MCF 10A (cell line): ENCODE measurements around the gene POMT2. TPM values are rescaled to one million over a fixed set of nuclear protein-coding genes. Genes with fewer than 3 reads are reported as not detected.

ENCODE experiments used
- BruUV-seq: library from RNA; stranded (reverse); fragments of 400-500 nt; replicated peaks from 2 replicates; lab custom pipeline; 2021; lab: Mats Ljungman, UMichigan
- CTCF ChIA-PET: fragments of 300-600 bp; sonication (Branson Sonifier 250); formaldehyde crosslinking; extraction: SDS; loops from one replicate; lab custom pipeline; 2021; ENCODE audit warnings: antibody characterized with exemption, inconsistent platforms; lab: Yijun Ruan, JAX
- POLR2A ChIA-PET: fragments of 300-600, 350-650 bp; sonication (Branson Sonifier 250); formaldehyde crosslinking; extraction: SDS; loops from one replicate; lab custom pipeline; 2020; ENCODE audit warnings: antibody characterized with exemption, inconsistent platforms; lab: Yijun Ruan, JAX
- DNase-seq: peaks from one replicate; pipeline ENCODE4 v3.0.0-alpha.2; 2018; ENCODE audit not compliant: unreplicated experiment
- H3K27ac Mint-ChIP-seq: one replicate; pipeline ENCODE4 v1.8.0; 2022; ENCODE audit warnings: mild to moderate bottlenecking, low read depth, mixed read lengths; ENCODE audit not compliant: unreplicated experiment
- H3K27me3 Mint-ChIP-seq: one replicate; pipeline ENCODE4 v1.8.0; 2022; ENCODE audit warnings: mixed read lengths; ENCODE audit not compliant: insufficient read depth, unreplicated experiment
- H3K36me3 Mint-ChIP-seq: one replicate; pipeline ENCODE4 v1.8.0; 2022; ENCODE audit warnings: mild to moderate bottlenecking, moderate library complexity, mixed read lengths; ENCODE audit not compliant: insufficient read depth, unreplicated experiment
- H3K4me1 Mint-ChIP-seq: one replicate; pipeline ENCODE4 v1.8.0; 2022; ENCODE audit warnings: mixed read lengths; ENCODE audit not compliant: insufficient read depth, unreplicated experiment
- H3K4me3 Mint-ChIP-seq: one replicate; pipeline ENCODE4 v1.8.0; 2022; ENCODE audit warnings: mild to moderate bottlenecking, moderate library complexity, mixed read lengths; ENCODE audit not compliant: unreplicated experiment
- H3K9me3 Mint-ChIP-seq: one replicate; pipeline ENCODE4 v1.8.0; 2022; ENCODE audit warnings: mixed read lengths; ENCODE audit not compliant: unreplicated experiment
- CTCF ChIP-seq: fragments of 200-600 bp; IDR thresholded peaks from one replicate; pipeline ENCODE4 v1.8.0; 2022; ENCODE audit warnings: antibody characterized with exemption, mild to moderate bottlenecking; ENCODE audit not compliant: unreplicated experiment
- intact Hi-C: fragments of 100-400 bp; cut with micrococcal nuclease; formaldehyde crosslinking; loops from 2 replicates; pipeline ENCODE4 v1.14.1; 2022
- total RNA-seq: library from RNA; stranded (reverse); gene quantifications from 2 replicates; pipeline ENCODE4 v1.2.3, GENCODE V29; 2022

The POMT2 gene
- total RNA-seq, 1 experiment from 2014 or later, result 32.1 TPM

DNA sequence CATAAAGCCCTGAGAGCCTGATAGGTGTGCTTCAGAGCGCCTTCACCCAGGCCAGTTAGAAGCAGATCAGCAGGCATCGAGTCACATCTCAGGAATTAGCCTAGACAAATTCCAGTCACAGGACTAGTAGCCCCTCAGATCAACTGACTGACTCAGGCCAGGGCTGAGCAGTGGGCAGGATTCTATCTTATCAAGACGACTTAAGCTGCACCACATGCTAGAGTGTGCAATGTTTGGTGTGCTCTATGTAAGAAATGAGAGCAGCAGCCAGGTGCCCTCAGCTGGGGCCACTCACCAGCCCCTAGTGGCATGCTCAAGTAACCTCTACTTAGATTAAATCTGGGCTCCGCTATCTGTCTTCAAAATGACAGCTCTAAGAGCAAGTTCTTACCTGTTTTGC lies 30.0 kb downstream of the POMT2 start:
- BruUV-seq, result no TSS peak
- POLR2A ChIA-PET, result interaction anchor here (1.1 kb wide), 1 partner anchor 12 kb away, joined by 4 read pairs; no protein-coding TSS in a partner anchor
- DNase-seq, result no peak
- intact Hi-C loops, result no loop called here
- no peak overlapping the region for H3K27ac Mint-ChIP-seq
- H3K27me3 Mint-ChIP-seq, result no peaks in the 10 kb centered on the region
- H3K36me3 Mint-ChIP-seq, result peaks cover 36% of the 10 kb centered on the region
- H3K4me1 Mint-ChIP-seq, result no peaks in the 10 kb centered on the region
- TF ChIP-seq CTCF, result no peak
- no peak overlapping the region for H3K4me3 Mint-ChIP-seq
- no peaks in the 10 kb centered on the region for H3K9me3 Mint-ChIP-seq
- CTCF ChIA-PET, result interaction anchor here (0.6 to 4.6 kb wide), 2 partner anchors 10 to 263 kb away, joined by 3 to 19 read pairs; no protein-coding TSS in a partner anchor

- no peak overlapping the region for H3K27ac Mint-ChIP-seq
- H3K27me3 Mint-ChIP-seq, result no peaks in the 10 kb centered on the region
- no peaks in the 10 kb centered on the region for H3K4me1 Mint-ChIP-seq
- no peak for DNase-seq
- no peak for TF ChIP-seq CTCF
- no peaks in the 10 kb centered on the region for H3K9me3 Mint-ChIP-seq
- ChIA-PET CTCF (interaction anchor here (0.8 to 4.6 kb wide), 5 partner anchors 14 to 134 kb away, joined by 3 to 19 read pairs (median 4); no protein-coding TSS in a partner anchor), POLR2A (interaction anchor here (0.9 kb wide), 1 partner anchor 21 kb away, joined by 3 read pairs; no protein-coding TSS in a partner anchor)
- BruUV-seq, result no TSS peak
- H3K4me3 Mint-ChIP-seq, result no peak overlapping the region
- peaks cover 66% of the 10 kb centered on the region for H3K36me3 Mint-ChIP-seq
- intact Hi-C loops, result no loop called here
Observed at GRCh38 chr14:77286576-77286975, 34.1 kb downstream of the POMT2 start.

DNA sequence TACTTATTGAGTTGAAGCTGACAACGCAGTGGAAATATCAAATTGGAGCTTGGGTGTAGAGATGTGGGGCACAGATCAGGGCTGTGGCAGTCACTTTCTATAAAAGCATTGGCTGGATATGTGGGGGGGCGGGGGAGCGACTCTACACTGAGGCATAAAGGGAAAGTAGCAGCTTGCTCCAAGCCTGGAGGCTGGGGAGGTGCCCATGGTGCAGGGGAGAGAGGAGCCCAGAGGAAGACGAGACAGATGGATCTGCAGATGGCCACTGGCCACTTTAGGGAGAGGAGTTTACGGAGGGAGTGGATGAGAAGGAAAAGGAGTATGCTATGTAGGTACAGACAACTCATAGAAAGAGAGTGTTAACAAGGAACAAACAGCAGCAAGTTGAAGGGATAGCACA lies 36.2 kb downstream of the POMT2 start:
- POLR2A ChIA-PET, result no interaction called here
- CTCF ChIA-PET, result interaction anchor here (1.0 kb wide), 1 partner anchor 28 kb away, joined by 4 read pairs; no protein-coding TSS in a partner anchor
- intact Hi-C loops, result no loop called here
- BruUV-seq, result no TSS peak
- no peaks in the 10 kb centered on the region for H3K4me1 Mint-ChIP-seq
- no peak for TF ChIP-seq CTCF
- no peak for DNase-seq
- no peak overlapping the region for H3K27ac Mint-ChIP-seq
- peaks cover 71% of the 10 kb centered on the region for H3K36me3 Mint-ChIP-seq
- H3K9me3 Mint-ChIP-seq, result no peaks in the 10 kb centered on the region
- H3K4me3 Mint-ChIP-seq, result no peak overlapping the region
- H3K27me3 Mint-ChIP-seq, result no peaks in the 10 kb centered on the region

- Mint-ChIP-seq H3K4me1 (no peaks in the 10 kb centered on the region), H3K36me3 (peaks cover 70% of the 10 kb centered on the region), H3K4me3 (no peak overlapping the region), H3K27ac (no peak overlapping the region), H3K9me3 (no peaks in the 10 kb centered on the region), H3K27me3 (no peaks in the 10 kb centered on the region)
- no TSS peak for BruUV-seq
- CTCF ChIA-PET, result interaction anchor here (1.0 kb wide), 1 partner anchor 29 kb away, joined by 4 read pairs; no protein-coding TSS in a partner anchor
- no peak for DNase-seq
- no peak for TF ChIP-seq CTCF
- intact Hi-C loops, result no loop called here
- POLR2A ChIA-PET, result no interaction called here
Observed at GRCh38 chr14:77284066-77284465, 36.6 kb downstream of the POMT2 start.
